ENCODE measurements around the gene EIF3J.

- TF ChIP-seq EZH2phosphoT487 (IDR thresholded peaks at IDR 0.05; ENCODE audit: low read depth, severe bottlenecking, unreplicated experiment) (no peak), CTCF (IDR thresholded peaks at IDR 0.05; ENCODE audit: poor library complexity) (peak; percentile 48)
Observed at GRCh38 chr15:44536302-44536961, 515 bp upstream of the EIF3J start.
